GM12872 (cell line): ENCODE measurements around the gene TPK1.

Experiments
- CTCF ChIP-seq: IDR thresholded peaks from 3 replicates; pipeline ENCODE4 v1.5.1; 2011; ENCODE audit warnings: low read depth, mild to moderate bottlenecking, low read length, moderate library complexity; ENCODE audit not compliant: insufficient read depth

Gene TPK1

DNA sequence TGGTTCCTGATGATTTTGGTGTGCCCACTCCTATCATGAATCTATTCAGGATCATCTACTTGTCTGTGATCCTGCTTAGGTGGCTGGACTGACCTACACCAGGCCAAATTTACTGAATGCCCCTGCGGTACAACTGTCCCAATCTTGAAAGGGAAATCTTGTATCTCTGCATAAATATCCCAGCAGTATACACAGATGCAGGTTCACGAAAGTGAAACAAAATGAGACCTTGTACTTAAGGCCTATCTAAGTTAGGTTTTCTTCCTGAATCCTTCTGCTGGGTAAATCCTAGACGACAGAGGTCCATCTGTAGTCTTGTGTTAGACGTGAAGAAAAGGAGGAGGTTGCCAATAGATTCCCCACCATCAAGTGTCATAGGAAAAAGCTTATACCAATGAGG, 346.9 kb downstream of the TPK1 start:
- TF ChIP-seq CTCF = no peak

GRCh38 chr7:144487901-144488300, 348.0 kb downstream of the TPK1 start:
- no peak for TF ChIP-seq CTCF

DNA sequence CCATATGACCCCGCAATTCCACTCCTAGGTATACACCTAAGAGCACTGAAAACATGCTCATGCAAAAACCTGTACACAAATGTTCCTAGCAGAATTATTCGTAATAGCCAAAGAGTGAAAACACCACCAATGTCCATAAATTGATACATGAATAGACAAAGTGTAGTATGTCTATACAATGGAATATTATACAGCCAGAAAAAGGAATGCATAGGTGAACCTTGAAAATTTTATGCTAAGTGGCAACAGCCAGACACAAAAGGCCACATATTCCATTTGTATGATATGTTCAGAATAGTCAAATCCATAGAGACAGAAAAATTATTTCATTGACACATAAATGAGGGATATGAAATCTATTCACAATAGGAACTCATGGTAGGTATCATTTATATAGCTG, 351.4 kb downstream of the TPK1 start:
- no peak for TF ChIP-seq CTCF

DNA sequence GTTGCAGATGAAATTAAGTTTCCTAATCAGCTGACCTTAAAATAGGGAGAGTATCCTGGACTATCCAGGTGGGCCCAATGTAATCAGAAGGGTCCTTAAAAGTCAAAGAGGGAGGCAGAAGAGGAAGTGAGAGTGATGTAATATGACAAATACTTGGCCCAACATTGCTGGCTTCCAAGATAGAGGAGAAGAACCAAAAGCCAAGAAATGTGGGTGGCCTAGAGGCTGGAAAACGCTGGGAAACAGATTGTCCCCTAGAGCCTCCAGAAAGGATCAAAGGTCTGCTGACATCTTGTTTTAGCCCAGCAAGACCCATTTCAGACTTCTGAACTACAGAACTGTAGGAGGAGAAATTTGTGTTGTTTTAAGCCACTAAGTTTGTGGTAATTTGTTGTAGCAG, 352.7 kb downstream of the TPK1 start:
- no peak for TF ChIP-seq CTCF

DNA sequence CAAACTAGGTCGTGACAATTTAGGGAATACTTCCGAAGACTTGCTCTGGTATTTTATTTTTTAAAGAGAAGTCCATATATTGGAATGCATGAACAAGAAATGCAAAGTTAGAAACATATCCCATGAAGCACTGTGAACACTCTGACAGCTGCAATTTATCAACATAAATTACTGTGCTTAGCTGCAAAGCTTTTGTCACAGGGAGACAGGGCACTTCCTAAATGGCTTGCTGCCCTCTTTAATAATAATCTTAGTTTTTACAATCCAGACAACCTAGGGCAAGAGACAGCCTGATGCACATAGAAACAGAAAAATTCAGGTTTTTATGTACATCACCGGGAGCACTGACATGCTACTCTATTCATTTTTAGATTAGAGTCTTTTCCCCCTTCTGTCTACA, 354.0 kb downstream of the TPK1 start:
- TF ChIP-seq CTCF = no peak

DNA sequence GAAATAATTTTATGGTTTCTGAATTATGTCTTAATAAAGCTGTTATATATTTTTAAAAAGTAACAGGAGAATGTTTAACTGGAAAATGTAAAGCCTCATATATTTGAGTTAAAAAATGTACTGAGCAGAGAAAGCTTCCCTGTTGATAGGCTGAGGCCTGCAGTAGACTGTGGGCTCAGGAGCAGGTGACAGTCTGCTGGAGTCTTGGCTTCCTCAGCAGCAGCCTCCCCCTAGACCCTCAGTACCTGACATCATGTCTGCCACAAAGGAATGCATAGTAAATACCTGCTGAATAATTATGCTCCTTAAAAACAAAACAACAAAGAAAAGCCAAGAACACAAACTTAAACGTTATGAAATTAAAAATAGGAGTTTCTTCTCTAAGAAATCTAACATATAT, 358.5 kb downstream of the TPK1 start:
- no peak for TF ChIP-seq CTCF

GRCh38 chr7:144474800-144475615, 360.8 kb downstream of the TPK1 start:
- no peak for TF ChIP-seq CTCF
